OCI-LY7 (cell line): ENCODE measurements around the gene FUT8.

ENCODE experiments used
- CTCF ChIP-seq: fragments of 200-600 bp; sonication (generic); conservative IDR thresholded peaks from 2 replicates; pipeline ENCODE4 v1.5.1; 2014; ENCODE audit warnings: mild to moderate bottlenecking, antibody characterized with exemption, low read length, moderate library complexity, mixed read lengths
- EZH2phosphoT487 ChIP-seq: fragments of 200-600 bp; sonication (generic); IDR thresholded peaks from 2 replicates; pipeline ENCODE4 v1.6.1; 2018; ENCODE audit warnings: low read depth, borderline replicate concordance, mild to moderate bottlenecking, mixed run types, antibody characterized with exemption, low read length, moderate library complexity, mixed read lengths

- no peak for TF ChIP-seq CTCF
- no peak for TF ChIP-seq EZH2phosphoT487
Observed at GRCh38 chr14:65637780-65638179, 225.2 kb downstream of the FUT8 start.
